ENCODE data around the gene CCNG2. TPM values are rescaled to one million over a fixed set of nuclear protein-coding genes. Genes with fewer than 3 reads are reported as not detected.

Gene CCNG2
- total RNA-seq, 4 donors from 2014 or later: 31.7 to 75.1 (median 40.0) TPM

GRCh38 chr4:77143091-77143490 is 13.9 kb upstream of the CCNG2 start:
- TF ChIP-seq POLR2A (IDR thresholded peaks at IDR 0.05) (no peak), CTCF (IDR thresholded peaks at IDR 0.05) (no peak)
- DNase-seq (ENCODE audit: low spot score in 2 of 2): no peak
- H3K4me3 ChIP-seq (ENCODE audit: low read depth, poor library complexity, severe bottlenecking): no peak overlapping the region
- WGBS, 2 donors: 85 to 93% methylated on average over 3 of the region's 3 CpGs
- intact Hi-C loops (cut with DNase I; ENCODE audit: low total_unique reads): no loop called here

GRCh38 chr4:77145842-77146185 is 11.2 kb upstream of the CCNG2 start:
- WGBS, 2 donors: 36 to 49% methylated on average over 1 of the region's 1 CpG
- intact Hi-C loops (cut with DNase I; ENCODE audit: low total_unique reads): no loop called here
- no peak for DNase-seq (ENCODE audit: low spot score in 2 of 2)
- H3K4me3 ChIP-seq (ENCODE audit: low read depth, poor library complexity, severe bottlenecking): no peak overlapping the region
- TF ChIP-seq CTCF (IDR thresholded peaks at IDR 0.05) (no peak), POLR2A (IDR thresholded peaks at IDR 0.05) (no peak)

GRCh38 chr4:77146186-77147078 is 10.6 kb upstream of the CCNG2 start:
- intact Hi-C loops (cut with DNase I; ENCODE audit: low total_unique reads): no loop called here
- TF ChIP-seq CTCF (IDR thresholded peaks at IDR 0.05): no peak
- TF ChIP-seq POLR2A (IDR thresholded peaks at IDR 0.05): no peak
- no peak for DNase-seq (ENCODE audit: low spot score in 2 of 2)
- WGBS, 2 donors: 29 to 30% methylated on average over 3 of the region's 3 CpGs
- no peak overlapping the region for H3K4me3 ChIP-seq (ENCODE audit: low read depth, poor library complexity, severe bottlenecking)

- 79 to 88% methylated on average over 5 of the region's 5 CpGs for WGBS, 2 donors
- DNase-seq (ENCODE audit: low spot score in 2 of 2): no peak
- no peak for TF ChIP-seq POLR2A (IDR thresholded peaks at IDR 0.05)
- no peak for TF ChIP-seq CTCF (IDR thresholded peaks at IDR 0.05)
- intact Hi-C loops (cut with DNase I; ENCODE audit: low total_unique reads): no loop called here
- no peak overlapping the region for H3K4me3 ChIP-seq (ENCODE audit: low read depth, poor library complexity, severe bottlenecking)
Observed at GRCh38 chr4:77147079-77147782, 9.8 kb upstream of the CCNG2 start.

- no peak for TF ChIP-seq CTCF (IDR thresholded peaks at IDR 0.05)
- TF ChIP-seq POLR2A (IDR thresholded peaks at IDR 0.05): no peak
- intact Hi-C loops (cut with DNase I; ENCODE audit: low total_unique reads): no loop called here
- WGBS, 2 donors: 85 to 90% methylated on average over 2 of the region's 2 CpGs
- DNase-seq (ENCODE audit: low spot score in 2 of 2): no peak
- no peak overlapping the region for H3K4me3 ChIP-seq (ENCODE audit: low read depth, poor library complexity, severe bottlenecking)
Observed at GRCh38 chr4:77148078-77148477, 8.9 kb upstream of the CCNG2 start.

Measured in lower leg skin (tissue), 4 donors.